A549 treated with RU486 at 1 μM for 4 hours (cell line): Measurements from ENCODE around the gene ZFP90. TPM values are rescaled to one million over a fixed set of nuclear protein-coding genes. Genes with fewer than 3 reads are reported as not detected.

ENCODE experiments used
- total RNA-seq: library from RNA; stranded (reverse); fragments of 200-300 nt; extraction: Qiagen RNA extraction; gene quantifications from 5 replicates; pipeline ENCODE4 v1.2.3, GENCODE V29; 2022; ENCODE audit warnings: low read depth

ZFP90 gene
- total RNA-seq: 4.7 to 10.1 TPM (median 8.9 TPM) in 5 replicates

DNA sequence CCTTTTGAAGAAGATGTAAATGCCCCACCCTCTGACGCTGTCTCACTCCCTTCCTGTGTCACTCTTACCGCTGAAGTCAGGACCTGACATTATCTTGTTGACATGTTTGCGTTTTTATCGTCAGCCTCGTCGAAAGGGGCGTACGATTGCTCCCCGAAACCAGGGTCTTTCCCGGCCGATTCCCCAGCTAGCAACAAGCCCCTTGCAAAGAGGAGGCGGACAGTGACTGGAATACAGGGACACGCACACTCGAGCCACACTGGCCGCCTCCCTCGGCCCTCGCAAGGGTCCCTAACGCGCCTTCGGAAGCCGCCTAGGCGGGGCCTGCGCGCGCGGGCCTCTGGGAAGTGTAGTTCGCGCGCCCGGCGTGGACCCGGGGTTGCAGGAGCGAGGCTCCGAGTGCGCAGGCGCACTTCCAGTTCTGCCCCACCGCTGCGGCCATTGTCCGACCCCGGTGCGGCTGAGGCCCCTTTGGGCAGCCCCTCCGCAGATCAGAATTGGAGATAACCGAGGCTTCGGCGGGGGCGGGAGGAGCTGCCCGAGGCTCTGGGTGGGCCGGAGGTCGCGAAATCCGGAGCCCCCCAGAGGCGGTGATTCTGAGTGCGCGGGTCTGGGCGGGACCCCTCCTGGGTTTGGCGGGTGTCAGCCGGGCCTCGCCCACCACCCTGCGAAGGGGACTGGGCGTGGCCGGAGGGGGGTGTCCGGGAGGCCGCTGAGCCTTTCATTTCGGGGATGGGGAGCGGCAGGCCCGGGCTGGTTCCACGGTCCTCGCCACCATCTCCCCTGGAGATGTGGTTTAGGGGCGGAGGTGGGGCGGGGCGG, at the start of gene ZFP90:
Gene ZFP90, plus strand, starts transcription at position 412 of the 822 bp plus-strand sequence. CDS start 502 bp downstream, outside the sequence.

Other genes with a start within 250 kb of the ZFP90 start
- gene SLC7A6OS, start 228.3 kb upstream of the ZFP90 start, total RNA-seq: 10.1 to 12.9 TPM (median 11.3 TPM) in 5 replicates
- gene PRMT7, start 228.3 kb upstream of the ZFP90 start, total RNA-seq: 27.5 to 33.1 TPM (median 32.5 TPM) in 5 replicates
- 0.09 to 0.29 TPM (median 0.11 TPM) in 5 replicates for gene SMPD3, start 90.8 kb upstream of the ZFP90 start, total RNA-seq
- 0.17 to 0.45 TPM (median 0.29 TPM) in 5 replicates for gene CDH3, start 106.0 kb downstream of the ZFP90 start, total RNA-seq
- gene CDH1, start 198.0 kb downstream of the ZFP90 start, total RNA-seq: 3.7 to 4.7 TPM (median 4.4 TPM) in 5 replicates